ENCODE measurements around the gene TULP4. TPM values are rescaled to one million over a fixed set of nuclear protein-coding genes. Genes with fewer than 3 reads are reported as not detected.

Gene TULP4
- total RNA-seq, 1 donor from 2014 or later: 171 TPM

DNA sequence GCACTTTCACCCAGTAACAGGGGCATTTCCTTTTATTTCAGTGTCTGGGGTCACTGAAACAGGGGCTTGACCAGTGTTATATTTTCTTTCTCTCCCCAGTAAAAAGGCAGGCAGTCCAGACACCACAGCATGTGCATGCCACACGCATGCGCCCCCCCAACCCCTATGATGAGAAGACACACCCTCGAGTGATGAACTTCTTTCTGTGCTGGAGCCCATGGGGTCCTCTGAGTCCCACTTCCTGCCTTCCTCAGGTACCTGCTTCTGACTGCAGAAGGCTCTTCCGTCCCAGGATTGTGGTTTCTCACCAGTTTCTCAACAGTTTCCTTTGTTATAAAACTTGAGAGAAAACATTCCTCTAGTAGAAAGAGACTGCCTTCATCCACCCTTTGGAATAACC, 201.9 kb downstream of the TULP4 start:
- no peak for TF ChIP-seq CTCF (IDR thresholded peaks at IDR 0.05; ENCODE audit: unreplicated experiment)
- Mint-ChIP-seq H3K27ac (no peak overlapping the region), H3K36me3 (ENCODE audit: insufficient read depth) (peaks cover 10% of the 10 kb centered on the region), H3K9me3 (ENCODE audit: low read depth) (no peaks in the 10 kb centered on the region), H3K27me3 (peaks cover 2% of the 10 kb centered on the region), H3K4me1 (ENCODE audit: low read depth) (peaks cover 13% of the 10 kb centered on the region), H3K4me3 (ENCODE audit: low read depth) (no peak overlapping the region)
- DNase-seq (ENCODE audit: low spot score, unreplicated experiment): no peak

DNA sequence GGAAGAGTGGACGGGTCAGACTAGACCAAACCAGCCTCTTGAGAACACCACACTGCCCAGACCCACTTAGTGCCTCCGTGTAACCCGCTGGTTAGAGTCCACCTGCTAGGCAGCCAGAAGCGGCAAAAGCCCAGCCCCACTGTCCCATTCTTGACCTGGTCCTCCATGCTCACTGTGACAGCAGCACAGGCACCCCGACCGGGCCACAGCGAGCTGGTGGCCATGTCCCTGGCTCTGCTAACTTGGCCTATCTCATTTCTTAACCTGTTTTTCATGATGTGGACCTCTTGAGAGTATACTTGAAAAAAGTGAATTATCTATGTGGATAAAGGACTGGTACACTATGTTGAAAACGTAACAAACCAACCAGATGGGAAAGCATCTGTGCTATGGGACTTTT, 202.7 kb downstream of the TULP4 start:
- Mint-ChIP-seq H3K27me3 (peaks cover 2% of the 10 kb centered on the region), H3K4me3 (ENCODE audit: low read depth) (no peak overlapping the region), H3K4me1 (ENCODE audit: low read depth) (peaks cover 10% of the 10 kb centered on the region), H3K36me3 (ENCODE audit: insufficient read depth) (peaks cover 10% of the 10 kb centered on the region), H3K9me3 (ENCODE audit: low read depth) (no peaks in the 10 kb centered on the region), H3K27ac (no peak overlapping the region)
- TF ChIP-seq CTCF (IDR thresholded peaks at IDR 0.05; ENCODE audit: unreplicated experiment): no peak
- DNase-seq (ENCODE audit: low spot score, unreplicated experiment): no peak

DNA sequence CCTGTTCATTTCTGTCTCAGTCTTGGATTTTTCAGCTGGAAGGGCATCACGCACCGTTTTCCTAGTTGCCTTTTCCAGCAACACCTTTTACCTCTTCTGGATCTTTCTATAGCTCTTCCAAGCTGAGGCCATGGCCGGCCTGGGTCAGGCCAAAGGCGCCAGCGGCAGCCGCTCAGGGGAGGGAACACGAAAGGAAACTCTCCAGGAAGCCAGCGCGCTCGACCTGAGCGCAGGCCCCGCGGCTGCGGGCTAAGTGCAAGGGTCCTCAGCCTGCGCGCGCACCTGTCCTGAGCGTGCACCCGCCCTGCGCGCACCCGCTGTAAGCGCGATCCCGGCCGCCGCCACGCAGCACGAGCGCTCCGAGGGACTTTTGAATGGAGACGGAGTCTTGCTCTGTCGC, 203.8 kb downstream of the TULP4 start:
- Mint-ChIP-seq H3K9me3 (ENCODE audit: low read depth) (no peaks in the 10 kb centered on the region), H3K4me1 (ENCODE audit: low read depth) (peaks cover 10% of the 10 kb centered on the region), H3K27me3 (peaks cover 2% of the 10 kb centered on the region), H3K4me3 (ENCODE audit: low read depth) (no peak overlapping the region), H3K36me3 (ENCODE audit: insufficient read depth) (peaks cover 6% of the 10 kb centered on the region), H3K27ac (no peak overlapping the region)
- no peak for DNase-seq (ENCODE audit: low spot score, unreplicated experiment)
- TF ChIP-seq CTCF (IDR thresholded peaks at IDR 0.05; ENCODE audit: unreplicated experiment): no peak

DNA sequence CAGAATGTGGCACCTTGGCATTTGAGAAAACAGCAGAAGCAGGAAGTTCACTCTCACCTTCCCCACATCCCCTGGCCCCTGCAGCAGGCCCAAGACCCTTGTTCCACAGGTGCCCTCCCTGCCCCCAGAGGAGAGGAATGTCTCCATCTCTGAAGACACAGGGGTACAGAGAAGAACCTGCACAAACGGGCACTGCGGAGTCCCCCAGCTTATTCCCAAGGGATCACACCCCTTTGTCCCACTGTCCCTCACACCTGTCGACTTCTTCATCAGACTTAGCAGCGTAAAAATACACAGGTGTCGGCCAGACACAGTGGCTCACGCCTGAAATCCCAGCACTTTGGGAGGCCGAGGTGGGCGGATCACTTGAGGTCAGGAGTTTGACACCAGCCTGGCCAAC, 204.8 kb downstream of the TULP4 start:
- peaks cover 6% of the 10 kb centered on the region for H3K36me3 Mint-ChIP-seq (ENCODE audit: insufficient read depth)
- no peak overlapping the region for H3K4me3 Mint-ChIP-seq (ENCODE audit: low read depth)
- H3K27ac Mint-ChIP-seq: no peak overlapping the region
- TF ChIP-seq CTCF (IDR thresholded peaks at IDR 0.05; ENCODE audit: unreplicated experiment): no peak
- peaks cover 2% of the 10 kb centered on the region for H3K27me3 Mint-ChIP-seq
- no peaks in the 10 kb centered on the region for H3K9me3 Mint-ChIP-seq (ENCODE audit: low read depth)
- H3K4me1 Mint-ChIP-seq (ENCODE audit: low read depth): peaks cover 10% of the 10 kb centered on the region
- no peak for DNase-seq (ENCODE audit: low spot score, unreplicated experiment)

GRCh38 chr6:158517581-158517980, 205.3 kb downstream of the TULP4 start:
- Mint-ChIP-seq H3K4me1 (ENCODE audit: low read depth) (peaks cover 10% of the 10 kb centered on the region), H3K9me3 (ENCODE audit: low read depth) (no peaks in the 10 kb centered on the region), H3K27ac (no peak overlapping the region), H3K27me3 (peaks cover 2% of the 10 kb centered on the region), H3K36me3 (ENCODE audit: insufficient read depth) (peaks cover 6% of the 10 kb centered on the region), H3K4me3 (ENCODE audit: low read depth) (no peak overlapping the region)
- TF ChIP-seq CTCF (IDR thresholded peaks at IDR 0.05; ENCODE audit: unreplicated experiment): no peak
- DNase-seq (ENCODE audit: low spot score, unreplicated experiment): no peak
